Activated CD8-positive, alpha-beta T cell treated with anti-CD3 and anti-CD28 coated beads for 36 hours (primary cell): Measurements from ENCODE around the gene ACTL7A. TPM values are rescaled to one million over a fixed set of nuclear protein-coding genes. Genes with fewer than 3 reads are reported as not detected.
"Not testable (repeated sequence)": the region's sequence is repeated elsewhere in the genome, so short reads cannot be mapped to it uniquely, and the experiment has no call there.

ENCODE experiments used
- ATAC-seq: fragments of 200-7000 bp; cut with Tn5 transposase; one replicate; pipeline ENCODE4 v1.10.0; 2021; ENCODE audit warnings: mild to moderate bottlenecking, moderate library complexity
- CTCF ChIA-PET: fragments of 350-600 bp; sonication (Branson Sonifier 250); formaldehyde crosslinking; loops from one replicate; lab custom pipeline; 2021; ENCODE audit warnings: antibody characterized with exemption; lab: Charles Lee
- POLR2A ChIA-PET: fragments of 350-600 bp; sonication (Branson Sonifier 250); formaldehyde crosslinking; loops from one replicate; lab custom pipeline; 2021; ENCODE audit warnings: antibody characterized with exemption; lab: Charles Lee
- DNase-seq: peaks from one replicate; pipeline ENCODE4 v3.0.0-alpha.2; 2020
- H3K27ac Mint-ChIP-seq: one replicate; pipeline ENCODE4 v1.8.0; 2021; ENCODE audit warnings: mild to moderate bottlenecking, mixed read lengths
- H3K27me3 Mint-ChIP-seq: one replicate; pipeline ENCODE4 v1.8.0; 2021; ENCODE audit warnings: mixed read lengths
- H3K36me3 Mint-ChIP-seq: one replicate; pipeline ENCODE4 v1.8.0; 2021; ENCODE audit warnings: low read depth, mixed read lengths
- H3K4me1 Mint-ChIP-seq: one replicate; pipeline ENCODE4 v1.8.0; 2021; ENCODE audit warnings: low read depth, mixed read lengths
- H3K4me3 Mint-ChIP-seq: one replicate; pipeline ENCODE4 v1.8.0; 2021; ENCODE audit warnings: mild to moderate bottlenecking, moderate library complexity, mixed read lengths
- H3K9me3 Mint-ChIP-seq: one replicate; pipeline ENCODE4 v1.8.0; 2021; ENCODE audit warnings: mixed read lengths
- intact Hi-C: fragments of 100-400 bp; cut with micrococcal nuclease; formaldehyde crosslinking; loops from one replicate; pipeline ENCODE4 v1.10.0; 2022
- total RNA-seq, 2 experiments: library from RNA; stranded (reverse); gene quantifications; one replicate each; pipeline ENCODE4 v1.2.3, GENCODE V29; 2021
- TF ChIP-seq, protein P1 (sequence below): fragments of 200-600 bp; IDR thresholded peaks from one replicate; pipeline ENCODE4 v1.8.0; 2022; ENCODE audit warnings: antibody characterized with exemption, mild to moderate bottlenecking

ACTL7A gene
- total RNA-seq, 2 experiments from 2014 or later: not detected

DNA sequence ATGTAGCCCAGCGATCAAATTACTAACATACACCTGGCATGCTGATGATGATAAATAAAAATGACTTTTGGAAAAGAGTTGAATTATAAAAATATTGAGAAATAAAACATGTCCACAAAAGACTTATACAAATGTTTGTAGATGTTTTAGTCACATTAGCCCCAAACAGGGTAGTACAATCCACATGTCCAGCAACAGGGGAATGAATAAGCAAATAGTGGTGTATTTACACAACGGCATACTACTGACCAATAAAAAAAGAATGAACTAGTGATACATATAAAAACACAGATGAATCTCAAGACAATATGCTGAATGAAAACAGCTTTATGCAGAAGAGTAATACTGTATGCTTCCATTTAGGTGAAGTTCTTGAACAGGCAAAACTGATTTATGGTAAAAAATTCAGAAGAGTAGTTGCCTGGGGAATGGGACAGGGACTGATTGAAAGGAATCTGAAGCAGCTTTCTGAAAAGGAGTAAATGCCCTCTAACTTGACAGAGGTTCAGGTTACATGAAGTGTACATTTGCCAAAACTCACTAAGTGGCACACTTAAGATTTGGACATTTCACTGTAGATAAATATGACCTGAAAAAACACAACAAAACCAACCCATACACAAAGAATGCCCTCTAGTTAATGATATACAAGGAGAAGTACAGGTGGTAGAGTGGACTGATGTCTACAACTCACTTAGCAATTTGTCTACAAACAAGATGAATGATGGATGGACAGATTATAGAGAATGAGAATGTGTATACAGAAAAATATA, 35.4 kb downstream of the ACTL7A start:
- ATAC-seq (no peak), DNase-seq (no peak)
- Mint-ChIP-seq H3K9me3 (no peaks in the 10 kb centered on the region), H3K4me1 (no peaks in the 10 kb centered on the region), H3K27me3 (no peaks in the 10 kb centered on the region), H3K27ac (no peak overlapping the region), H3K4me3 (no peak overlapping the region), H3K36me3 (peaks cover 48% of the 10 kb centered on the region)
- intact Hi-C loops: no loop called here
- ChIA-PET POLR2A (no interaction called here), CTCF (interaction anchor here (1.0 kb wide), 1 partner anchor 8 kb away, joined by 3 read pairs; no protein-coding TSS in a partner anchor)
- TF ChIP-seq, protein P1, sequence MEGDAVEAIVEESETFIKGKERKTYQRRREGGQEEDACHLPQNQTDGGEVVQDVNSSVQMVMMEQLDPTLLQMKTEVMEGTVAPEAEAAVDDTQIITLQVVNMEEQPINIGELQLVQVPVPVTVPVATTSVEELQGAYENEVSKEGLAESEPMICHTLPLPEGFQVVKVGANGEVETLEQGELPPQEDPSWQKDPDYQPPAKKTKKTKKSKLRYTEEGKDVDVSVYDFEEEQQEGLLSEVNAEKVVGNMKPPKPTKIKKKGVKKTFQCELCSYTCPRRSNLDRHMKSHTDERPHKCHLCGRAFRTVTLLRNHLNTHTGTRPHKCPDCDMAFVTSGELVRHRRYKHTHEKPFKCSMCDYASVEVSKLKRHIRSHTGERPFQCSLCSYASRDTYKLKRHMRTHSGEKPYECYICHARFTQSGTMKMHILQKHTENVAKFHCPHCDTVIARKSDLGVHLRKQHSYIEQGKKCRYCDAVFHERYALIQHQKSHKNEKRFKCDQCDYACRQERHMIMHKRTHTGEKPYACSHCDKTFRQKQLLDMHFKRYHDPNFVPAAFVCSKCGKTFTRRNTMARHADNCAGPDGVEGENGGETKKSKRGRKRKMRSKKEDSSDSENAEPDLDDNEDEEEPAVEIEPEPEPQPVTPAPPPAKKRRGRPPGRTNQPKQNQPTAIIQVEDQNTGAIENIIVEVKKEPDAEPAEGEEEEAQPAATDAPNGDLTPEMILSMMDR: no peak

DNA sequence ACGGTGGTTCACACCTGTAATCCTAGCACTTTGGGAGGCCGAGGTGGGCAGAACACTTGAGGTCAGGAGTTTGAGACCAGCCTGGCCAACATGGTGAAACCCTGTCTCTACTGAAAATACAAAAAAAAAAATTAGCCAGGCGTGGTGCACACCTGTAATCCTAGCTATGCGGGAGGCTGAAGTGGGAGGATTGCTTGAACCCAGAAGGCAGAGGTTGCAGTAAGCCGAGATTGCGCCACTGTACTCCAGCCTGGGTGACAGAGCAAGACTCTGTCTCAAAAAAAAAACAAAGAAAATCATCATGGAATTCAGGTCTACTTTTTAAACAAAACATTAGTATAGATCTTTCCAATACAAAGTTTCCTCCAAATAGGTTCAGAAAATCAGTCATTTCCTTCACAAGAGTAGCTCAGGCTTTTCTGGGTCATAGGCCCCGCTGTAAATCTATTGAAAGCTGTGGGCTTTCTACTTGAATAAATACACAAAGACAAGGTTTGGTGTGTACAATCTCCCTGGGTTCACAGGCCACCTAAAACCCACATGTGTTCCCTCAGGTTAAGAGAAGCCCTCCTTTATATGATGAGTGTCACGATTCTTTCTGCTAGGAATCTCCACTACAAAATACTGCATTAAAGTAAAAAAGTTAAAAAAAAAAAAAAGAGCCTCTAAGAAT, 37.1 kb downstream of the ACTL7A start:
- peaks cover 56% of the 10 kb centered on the region for H3K36me3 Mint-ChIP-seq
- intact Hi-C loops, ATAC-seq, H3K9me3 Mint-ChIP-seq, H3K27me3 Mint-ChIP-seq, H3K4me3 Mint-ChIP-seq, DNase-seq, H3K4me1 Mint-ChIP-seq, H3K27ac Mint-ChIP-seq: not testable (repeated sequence)
- ChIA-PET POLR2A (interaction anchor here (0.6 kb wide), 1 partner anchor 80 kb away, joined by 3 read pairs; no protein-coding TSS in a partner anchor), CTCF (interaction anchor here (1.1 to 1.8 kb wide), 3 partner anchors 9 to 13 kb away, joined by 4 to 5 read pairs (median 4); no protein-coding TSS in a partner anchor)

DNA sequence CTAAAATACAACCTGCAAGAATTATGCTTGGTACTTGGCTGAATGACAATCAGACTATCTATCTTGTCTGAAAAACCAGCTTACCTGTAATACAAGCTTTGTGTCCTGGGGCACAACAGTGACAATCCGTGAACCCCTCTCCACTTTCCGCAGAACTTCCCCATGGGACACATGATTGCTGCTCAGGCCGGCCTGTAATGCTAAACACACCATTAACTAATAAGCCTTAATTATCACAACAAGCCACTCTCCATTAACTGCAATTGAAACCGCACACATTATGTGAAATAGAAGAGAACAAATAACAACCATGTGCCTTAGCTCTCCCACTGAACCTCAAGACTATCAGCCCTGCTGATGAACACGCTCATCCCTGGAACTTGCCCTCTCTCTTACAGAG, 38.1 kb downstream of the ACTL7A start:
- no peak for DNase-seq
- ATAC-seq: no peak
- Mint-ChIP-seq H3K4me1 (no peaks in the 10 kb centered on the region), H3K9me3 (no peaks in the 10 kb centered on the region), H3K27ac (no peak overlapping the region), H3K27me3 (no peaks in the 10 kb centered on the region), H3K36me3 (peaks cover 50% of the 10 kb centered on the region), H3K4me3 (no peak overlapping the region)
- POLR2A ChIA-PET: no interaction called here
- CTCF ChIA-PET: interaction anchor here (1.2 to 1.8 kb wide), 2 partner anchors 10 to 14 kb away, joined by 4 to 5 read pairs; no protein-coding TSS in a partner anchor
- TF ChIP-seq, protein P1: no peak
- intact Hi-C loops: no loop called here

DNA sequence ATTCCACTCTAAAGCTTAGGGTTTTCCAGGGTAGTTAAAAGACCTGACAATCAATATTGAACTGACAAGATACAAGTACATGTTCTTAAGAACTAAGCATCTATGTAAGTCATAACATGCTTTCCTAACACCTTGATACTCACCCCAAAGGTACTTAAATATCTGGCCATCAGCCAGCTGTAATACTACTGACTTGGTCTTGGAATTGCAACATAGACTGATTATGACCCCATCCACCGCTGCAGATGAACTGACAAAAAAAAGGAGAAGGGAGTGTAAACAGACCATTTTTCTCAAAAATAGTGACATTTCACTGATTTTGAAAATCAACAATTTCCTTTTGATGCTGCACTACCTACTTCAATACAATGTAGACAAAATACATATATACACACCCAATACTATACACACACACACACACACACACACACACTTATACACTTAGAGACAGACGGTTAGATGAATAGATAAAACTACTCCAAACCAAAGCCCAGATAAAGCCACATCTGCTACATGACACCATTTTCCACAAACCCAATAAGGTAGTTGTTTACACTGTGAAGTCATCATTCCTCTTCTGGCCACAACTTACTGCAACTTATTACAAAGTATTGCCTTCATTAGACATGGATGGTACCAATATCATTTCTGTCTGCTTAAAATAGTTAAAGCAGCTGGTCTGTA, 41.5 kb downstream of the ACTL7A start:
- H3K27ac Mint-ChIP-seq: no peak overlapping the region

DNA sequence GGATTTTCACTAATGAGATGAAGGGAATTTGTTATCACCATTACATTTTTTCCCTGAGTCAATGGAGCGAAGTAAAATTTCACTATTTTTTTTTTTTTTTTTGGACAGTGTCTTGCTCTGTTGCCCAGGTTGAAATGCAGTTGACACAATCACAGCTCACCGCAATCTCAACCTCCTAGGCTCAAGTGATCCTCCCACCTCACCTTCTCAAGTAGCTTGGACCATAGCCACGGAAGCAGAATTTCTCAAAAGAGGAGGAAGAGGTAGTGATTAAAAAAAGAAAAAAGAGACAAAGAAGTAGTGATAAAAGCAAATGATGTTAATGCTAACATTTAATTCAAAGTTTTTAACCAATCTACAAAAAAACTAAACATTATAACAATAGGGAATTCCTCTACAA, 42.1 kb downstream of the ACTL7A start:
- no peak for DNase-seq
- Mint-ChIP-seq H3K4me1 (no peaks in the 10 kb centered on the region), H3K4me3 (no peak overlapping the region), H3K27ac (no peak overlapping the region), H3K9me3 (no peaks in the 10 kb centered on the region), H3K36me3 (peaks cover 39% of the 10 kb centered on the region), H3K27me3 (no peaks in the 10 kb centered on the region)
- no peak for ATAC-seq
- POLR2A ChIA-PET: no interaction called here
- TF ChIP-seq, protein P1: no peak
- CTCF ChIA-PET: no interaction called here
- intact Hi-C loops: no loop called here

More for the DNA sequence above, 41.5 kb downstream of the ACTL7A start:
- ChIA-PET CTCF (no interaction called here), POLR2A (no interaction called here)
- no peak for DNase-seq
- no peak for ATAC-seq
- TF ChIP-seq, protein P1: no peak
- Mint-ChIP-seq H3K27me3 (no peaks in the 10 kb centered on the region), H3K36me3 (peaks cover 39% of the 10 kb centered on the region), H3K9me3 (no peaks in the 10 kb centered on the region), H3K4me3 (no peak overlapping the region), H3K4me1 (no peaks in the 10 kb centered on the region)
- intact Hi-C loops: no loop called here
